Rectal smooth muscle tissue (tissue), 1 donor: ENCODE data around the gene SORCS2.

Experiments
- H3K27ac ChIP-seq: one replicate; pipeline ENCODE4 v1.7.0; 2013; ENCODE audit warnings: low read depth, low read length, inconsistent platforms
- H3K27me3 ChIP-seq: one replicate; pipeline ENCODE4 v1.7.0; 2013; ENCODE audit warnings: low read length; ENCODE audit not compliant: control insufficient read depth, insufficient read depth
- H3K36me3 ChIP-seq: one replicate; pipeline ENCODE4 v1.7.0; 2013; ENCODE audit warnings: low read length; ENCODE audit not compliant: control insufficient read depth, insufficient read depth
- H3K4me1 ChIP-seq: one replicate; pipeline ENCODE4 v1.7.0; 2013; ENCODE audit warnings: low read length; ENCODE audit not compliant: control insufficient read depth, insufficient read depth
- H3K4me3 ChIP-seq: one replicate; pipeline ENCODE4 v1.7.0; 2013; ENCODE audit warnings: low read length
- H3K9ac ChIP-seq: one replicate; pipeline ENCODE4 v1.7.0; 2013; ENCODE audit warnings: low read length

SORCS2 gene

GRCh38 chr4:7531640-7531994, 339.3 kb downstream of the SORCS2 start:
- H3K36me3 ChIP-seq: no peaks in the 10 kb centered on the region
- H3K4me3 ChIP-seq: no peak overlapping the region
- no peak overlapping the region for H3K9ac ChIP-seq
- no peaks in the 10 kb centered on the region for H3K4me1 ChIP-seq
- no peak overlapping the region for H3K27ac ChIP-seq
- H3K27me3 ChIP-seq: no peaks in the 10 kb centered on the region

GRCh38 chr4:7532043-7532442, 339.7 kb downstream of the SORCS2 start:
- no peaks in the 10 kb centered on the region for H3K27me3 ChIP-seq
- H3K9ac ChIP-seq: no peak overlapping the region
- H3K27ac ChIP-seq: no peak overlapping the region
- no peak overlapping the region for H3K4me3 ChIP-seq
- no peaks in the 10 kb centered on the region for H3K36me3 ChIP-seq
- no peaks in the 10 kb centered on the region for H3K4me1 ChIP-seq

DNA sequence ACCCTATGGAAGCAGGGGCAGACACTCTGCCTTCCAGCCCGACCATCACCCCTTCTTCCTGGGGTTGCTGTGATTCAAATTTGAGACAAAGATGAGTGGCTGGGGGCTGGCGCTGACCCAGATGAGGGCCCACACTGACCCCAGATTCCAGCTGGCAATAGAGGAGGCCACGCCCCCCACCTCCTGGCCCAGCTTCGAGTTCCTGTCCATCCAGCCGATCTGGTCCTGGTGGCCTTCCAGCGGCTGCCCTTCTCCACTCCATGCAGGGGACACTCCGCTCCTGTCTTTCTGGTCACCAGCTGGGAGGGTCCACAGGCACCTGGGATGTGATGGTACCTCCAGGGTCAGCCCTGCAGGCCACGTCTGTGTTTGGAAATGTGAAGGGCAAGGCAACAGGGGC, 340.9 kb downstream of the SORCS2 start:
- Histone ChIP-seq H3K36me3 (no peaks in the 10 kb centered on the region), H3K27me3 (no peaks in the 10 kb centered on the region), H3K9ac (no peak overlapping the region), H3K27ac (no peak overlapping the region), H3K4me3 (no peak overlapping the region), H3K4me1 (no peaks in the 10 kb centered on the region)

GRCh38 chr4:7535094-7535493, 342.8 kb downstream of the SORCS2 start:
- Histone ChIP-seq H3K9ac (no peak overlapping the region), H3K4me1 (no peaks in the 10 kb centered on the region), H3K27me3 (no peaks in the 10 kb centered on the region), H3K36me3 (no peaks in the 10 kb centered on the region), H3K27ac (no peak overlapping the region), H3K4me3 (no peak overlapping the region)

DNA sequence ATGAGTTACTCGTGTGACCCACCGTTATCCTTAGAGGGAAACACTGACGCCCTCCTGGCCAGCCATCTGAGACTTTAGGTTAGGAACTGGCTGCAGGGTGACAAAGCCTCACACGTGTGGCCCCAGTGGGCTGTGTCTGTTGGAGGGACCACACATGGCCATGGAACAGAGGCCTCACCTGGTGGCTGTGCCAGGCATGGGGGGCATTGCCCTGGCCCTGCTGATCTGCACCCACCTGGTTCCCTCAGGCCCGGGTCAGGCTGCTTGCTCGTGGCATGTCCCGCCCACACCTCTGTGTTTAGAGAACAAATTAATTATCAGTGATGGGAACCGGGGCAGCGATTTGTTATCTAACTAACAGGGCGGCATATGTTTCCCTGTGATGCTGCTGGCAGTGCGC, 343.3 kb downstream of the SORCS2 start:
- no peaks in the 10 kb centered on the region for H3K36me3 ChIP-seq

GRCh38 chr4:7536876-7537275, 344.5 kb downstream of the SORCS2 start:
- no peak overlapping the region for H3K27ac ChIP-seq
- no peak overlapping the region for H3K9ac ChIP-seq
- H3K36me3 ChIP-seq: no peaks in the 10 kb centered on the region
- no peaks in the 10 kb centered on the region for H3K4me1 ChIP-seq
- no peak overlapping the region for H3K4me3 ChIP-seq
- H3K27me3 ChIP-seq: no peaks in the 10 kb centered on the region

More for the DNA sequence above, 343.3 kb downstream of the SORCS2 start:
- Histone ChIP-seq H3K27ac (no peak overlapping the region), H3K4me1 (no peaks in the 10 kb centered on the region), H3K27me3 (no peaks in the 10 kb centered on the region), H3K9ac (no peak overlapping the region), H3K4me3 (no peak overlapping the region)

DNA sequence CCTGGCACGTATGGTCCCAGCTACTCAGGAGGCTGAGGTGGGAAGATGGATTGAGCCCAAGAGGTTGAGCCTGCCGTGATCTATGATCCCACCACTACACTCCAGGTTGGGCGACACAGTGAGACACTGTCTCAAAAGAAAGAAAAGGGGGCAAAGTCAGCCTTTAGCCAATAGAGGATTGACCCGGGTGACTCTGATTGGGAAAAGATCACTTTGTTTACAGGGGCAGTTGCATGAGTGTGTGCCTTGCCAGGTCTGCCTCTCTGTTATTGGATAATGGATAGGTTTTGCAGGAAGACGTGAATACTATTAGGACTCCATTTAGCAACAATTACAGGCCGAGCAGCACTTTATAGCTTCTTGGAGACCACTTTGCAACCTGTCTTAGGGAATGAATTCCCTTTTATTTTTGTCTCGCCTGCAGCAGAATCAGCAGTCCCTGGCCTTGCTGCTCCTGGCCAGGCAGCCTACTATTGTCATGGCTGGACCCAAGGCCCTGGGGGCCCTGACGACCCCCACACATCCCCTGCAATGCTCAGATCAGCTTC, 345.6 kb downstream of the SORCS2 start:
- Histone ChIP-seq H3K27me3 (no peaks in the 10 kb centered on the region), H3K9ac (no peak overlapping the region), H3K4me1 (no peaks in the 10 kb centered on the region), H3K27ac (no peak overlapping the region), H3K36me3 (no peaks in the 10 kb centered on the region), H3K4me3 (no peak overlapping the region)

DNA sequence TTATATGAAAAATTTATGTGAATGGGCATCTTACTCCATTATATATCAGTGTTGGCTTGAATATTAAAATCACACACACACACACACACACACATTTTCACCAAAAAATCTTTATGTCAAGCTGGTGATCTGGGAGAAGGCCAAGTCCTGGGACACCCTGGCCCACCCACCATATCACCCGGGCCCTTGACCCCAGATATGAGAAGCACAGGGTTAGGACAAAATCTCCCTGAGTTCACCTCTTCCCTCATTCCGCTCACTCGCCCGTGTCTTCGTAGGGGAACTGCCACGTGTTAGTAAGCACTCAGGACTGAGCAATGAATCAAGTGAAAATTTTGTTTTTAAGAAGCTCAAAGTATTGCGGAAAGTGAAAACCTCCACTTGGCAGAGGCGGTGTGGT, 346.2 kb downstream of the SORCS2 start:
- Histone ChIP-seq H3K4me3 (no peak overlapping the region), H3K27me3 (no peaks in the 10 kb centered on the region), H3K9ac (no peak overlapping the region), H3K36me3 (no peaks in the 10 kb centered on the region), H3K4me1 (no peaks in the 10 kb centered on the region), H3K27ac (no peak overlapping the region)

- H3K4me1 ChIP-seq: no peaks in the 10 kb centered on the region
- H3K36me3 ChIP-seq: no peaks in the 10 kb centered on the region
These were observed 346.8 kb downstream of the SORCS2 start for GRCh38 chr4:7539186-7539585.

GRCh38 chr4:7539659-7540058, 347.3 kb downstream of the SORCS2 start:
- H3K27ac ChIP-seq: no peak overlapping the region
- no peak overlapping the region for H3K9ac ChIP-seq
- H3K27me3 ChIP-seq: no peaks in the 10 kb centered on the region

More at GRCh38 chr4:7539186-7539585, 346.8 kb downstream of the SORCS2 start:
- Histone ChIP-seq H3K27ac (no peak overlapping the region), H3K9ac (no peak overlapping the region), H3K27me3 (no peaks in the 10 kb centered on the region), H3K4me3 (no peak overlapping the region)

GRCh38 chr4:7540206-7540605, 347.9 kb downstream of the SORCS2 start:
- H3K4me3 ChIP-seq: no peak overlapping the region
- no peak overlapping the region for H3K27ac ChIP-seq
- no peaks in the 10 kb centered on the region for H3K27me3 ChIP-seq
- no peaks in the 10 kb centered on the region for H3K36me3 ChIP-seq
- H3K9ac ChIP-seq: no peak overlapping the region
- no peaks in the 10 kb centered on the region for H3K4me1 ChIP-seq

More at GRCh38 chr4:7539659-7540058, 347.3 kb downstream of the SORCS2 start:
- Histone ChIP-seq H3K36me3 (no peaks in the 10 kb centered on the region), H3K4me3 (no peak overlapping the region), H3K4me1 (no peaks in the 10 kb centered on the region)

GRCh38 chr4:7540654-7541413, 348.5 kb downstream of the SORCS2 start:
- Histone ChIP-seq H3K27me3 (no peaks in the 10 kb centered on the region), H3K27ac (no peak overlapping the region), H3K4me3 (no peak overlapping the region), H3K36me3 (no peaks in the 10 kb centered on the region), H3K4me1 (no peaks in the 10 kb centered on the region), H3K9ac (no peak overlapping the region)

- Histone ChIP-seq H3K27me3 (no peaks in the 10 kb centered on the region), H3K27ac (no peak overlapping the region), H3K4me1 (no peaks in the 10 kb centered on the region)
These were observed 349.1 kb downstream of the SORCS2 start for GRCh38 chr4:7541414-7541810.

More at GRCh38 chr4:7541414-7541810, 349.1 kb downstream of the SORCS2 start:
- Histone ChIP-seq H3K9ac (no peak overlapping the region), H3K4me3 (no peak overlapping the region), H3K36me3 (no peaks in the 10 kb centered on the region)
